ENCODE measurements around the gene TMEM86B. TPM values are rescaled to one million over a fixed set of nuclear protein-coding genes. Genes with fewer than 3 reads are reported as not detected.

The TMEM86B gene
- total RNA-seq, 1 experiment from 2014 or later = 4.8 TPM

DNA sequence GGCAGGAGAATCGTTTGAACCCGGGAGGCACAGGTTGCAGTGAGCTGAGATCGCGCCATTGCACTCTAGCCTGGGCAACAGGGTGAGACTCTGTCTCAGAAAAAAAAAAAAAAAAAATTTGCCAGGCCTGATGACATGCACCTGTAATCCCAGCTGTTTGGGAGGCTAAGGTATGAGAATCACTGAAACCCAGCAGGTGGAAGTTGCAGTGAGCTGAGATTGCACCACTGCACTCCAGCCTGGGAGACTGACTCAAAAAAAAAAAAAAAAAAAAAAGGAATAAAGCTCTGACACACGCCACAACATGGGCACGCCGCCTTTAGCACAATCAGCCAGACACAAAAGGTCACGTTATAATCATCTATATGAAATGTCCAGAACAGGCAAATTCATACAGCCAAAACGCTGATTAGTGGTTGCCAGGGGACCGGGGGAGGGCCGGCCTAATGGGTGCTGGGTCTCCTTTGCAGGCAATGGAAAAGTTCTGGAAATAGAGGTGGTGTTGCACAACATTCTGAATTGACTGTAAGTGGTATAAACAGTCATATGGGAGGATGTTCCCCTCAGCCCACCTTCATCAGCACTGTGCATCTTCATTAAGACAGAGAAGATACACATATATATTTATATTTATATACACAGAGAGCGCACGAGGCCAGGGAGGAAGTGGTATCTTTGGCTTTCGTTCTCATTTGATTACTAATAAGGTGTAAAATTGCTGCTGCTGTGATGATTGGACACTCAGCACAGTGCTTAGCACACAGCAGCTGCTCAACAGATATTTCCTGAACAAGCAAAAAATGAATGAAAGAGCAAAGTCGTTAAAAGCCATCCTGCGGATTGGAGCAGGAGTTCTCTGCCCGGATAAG is 47.5 kb upstream of the TMEM86B start:
- ChIA-PET CTCF (no interaction called here), POLR2A (ENCODE audit: low non-redundant PET) (interaction anchor here (0.6 kb wide), 1 partner anchor 356 kb away, joined by 7 read pairs; no protein-coding TSS in a partner anchor)
- TF ChIP-seq, protein P1, sequence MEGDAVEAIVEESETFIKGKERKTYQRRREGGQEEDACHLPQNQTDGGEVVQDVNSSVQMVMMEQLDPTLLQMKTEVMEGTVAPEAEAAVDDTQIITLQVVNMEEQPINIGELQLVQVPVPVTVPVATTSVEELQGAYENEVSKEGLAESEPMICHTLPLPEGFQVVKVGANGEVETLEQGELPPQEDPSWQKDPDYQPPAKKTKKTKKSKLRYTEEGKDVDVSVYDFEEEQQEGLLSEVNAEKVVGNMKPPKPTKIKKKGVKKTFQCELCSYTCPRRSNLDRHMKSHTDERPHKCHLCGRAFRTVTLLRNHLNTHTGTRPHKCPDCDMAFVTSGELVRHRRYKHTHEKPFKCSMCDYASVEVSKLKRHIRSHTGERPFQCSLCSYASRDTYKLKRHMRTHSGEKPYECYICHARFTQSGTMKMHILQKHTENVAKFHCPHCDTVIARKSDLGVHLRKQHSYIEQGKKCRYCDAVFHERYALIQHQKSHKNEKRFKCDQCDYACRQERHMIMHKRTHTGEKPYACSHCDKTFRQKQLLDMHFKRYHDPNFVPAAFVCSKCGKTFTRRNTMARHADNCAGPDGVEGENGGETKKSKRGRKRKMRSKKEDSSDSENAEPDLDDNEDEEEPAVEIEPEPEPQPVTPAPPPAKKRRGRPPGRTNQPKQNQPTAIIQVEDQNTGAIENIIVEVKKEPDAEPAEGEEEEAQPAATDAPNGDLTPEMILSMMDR (conservative IDR thresholded peaks at IDR 0.05; ENCODE audit: low read depth, low read length) = no peak
- no peak for TF ChIP-seq EZH2 (IDR thresholded peaks at IDR 0.05; ENCODE audit: borderline replicate concordance, low read depth, low read length, poor library complexity, severe bottlenecking)
- no peaks in the 10 kb centered on the region for H3K27me3 ChIP-seq (replicated peaks; ENCODE audit: insufficient read depth, low read depth, low read length, poor library complexity)
- intact Hi-C loops (cut with micrococcal nuclease; ENCODE audit: unreplicated experiment) = no loop called here
- peaks cover 9% of the 10 kb centered on the region for H3K36me3 ChIP-seq (ENCODE audit: insufficient read depth, low read length, poor library complexity, severe bottlenecking)
- no peaks in the 10 kb centered on the region for H3K9me3 ChIP-seq (ENCODE audit: low read depth, low read length, poor library complexity, severe bottlenecking)
- no peak overlapping the region for H3K4me3 ChIP-seq (ENCODE audit: low read depth, low read length, poor library complexity, severe bottlenecking)
- H3K4me1 ChIP-seq (ENCODE audit: insufficient read depth, low read length, poor library complexity, severe bottlenecking) = peaks cover 8% of the 10 kb centered on the region
- no peak for DNase-seq (ENCODE audit: low spot score)
- H3K27ac ChIP-seq (ENCODE audit: low read depth, low read length, poor library complexity, severe bottlenecking) = no peak overlapping the region
- no TSS peak for BruUV-seq (replicated peaks)

DNA sequence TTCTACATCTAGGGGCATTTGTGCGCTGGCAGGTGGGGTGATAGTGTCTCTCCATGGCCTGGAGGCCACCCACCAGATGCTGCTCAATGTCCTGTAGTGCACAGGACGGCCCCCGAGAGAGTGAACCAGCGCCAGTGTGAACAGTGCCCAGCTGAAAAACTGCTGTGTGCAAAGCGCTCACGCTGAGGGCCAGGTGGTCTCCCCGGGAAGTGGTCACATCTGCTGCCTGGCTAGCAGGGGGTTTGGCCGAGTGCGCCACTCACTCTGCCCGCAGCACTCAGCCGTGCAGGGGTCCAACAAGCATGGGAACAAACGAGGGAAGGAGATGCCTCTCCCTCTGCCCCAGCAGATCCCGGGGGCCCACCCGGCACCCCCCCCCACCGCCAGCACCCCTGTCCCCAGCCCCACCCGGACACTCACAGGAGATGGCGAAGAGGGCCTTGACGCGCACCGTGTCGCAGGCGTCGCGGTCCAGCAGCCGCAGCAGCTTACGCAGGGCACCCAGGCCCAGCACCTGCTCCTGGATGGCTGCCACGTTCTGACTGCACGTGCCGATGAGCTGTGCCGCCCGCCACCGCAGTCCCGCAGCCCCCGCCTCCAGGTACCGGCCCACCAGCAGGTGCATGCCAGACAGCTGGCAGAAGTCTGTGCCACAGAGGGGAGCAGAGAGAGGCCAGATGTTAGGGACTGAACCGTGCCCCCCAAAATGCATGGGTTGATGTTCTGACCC is 45.6 kb upstream of the TMEM86B start:
- ChIA-PET POLR2A (ENCODE audit: low non-redundant PET) (no interaction called here), CTCF (no interaction called here)
- BruUV-seq (replicated peaks) = no TSS peak
- no peaks in the 10 kb centered on the region for H3K27me3 ChIP-seq (replicated peaks; ENCODE audit: insufficient read depth, low read depth, low read length, poor library complexity)
- intact Hi-C loops (cut with micrococcal nuclease; ENCODE audit: unreplicated experiment) = no loop called here
- no peak overlapping the region for H3K27ac ChIP-seq (ENCODE audit: low read depth, low read length, poor library complexity, severe bottlenecking)
- no peaks in the 10 kb centered on the region for H3K9me3 ChIP-seq (ENCODE audit: low read depth, low read length, poor library complexity, severe bottlenecking)
- DNase-seq (ENCODE audit: low spot score) = no peak
- no peaks in the 10 kb centered on the region for H3K4me1 ChIP-seq (ENCODE audit: insufficient read depth, low read length, poor library complexity, severe bottlenecking)
- H3K4me3 ChIP-seq (ENCODE audit: low read depth, low read length, poor library complexity, severe bottlenecking) = no peak overlapping the region
- TF ChIP-seq EZH2 (IDR thresholded peaks at IDR 0.05; ENCODE audit: borderline replicate concordance, low read depth, low read length, poor library complexity, severe bottlenecking) = no peak
- TF ChIP-seq, protein P1 (conservative IDR thresholded peaks at IDR 0.05; ENCODE audit: low read depth, low read length) = no peak
- peaks cover 9% of the 10 kb centered on the region for H3K36me3 ChIP-seq (ENCODE audit: insufficient read depth, low read length, poor library complexity, severe bottlenecking)

DNA sequence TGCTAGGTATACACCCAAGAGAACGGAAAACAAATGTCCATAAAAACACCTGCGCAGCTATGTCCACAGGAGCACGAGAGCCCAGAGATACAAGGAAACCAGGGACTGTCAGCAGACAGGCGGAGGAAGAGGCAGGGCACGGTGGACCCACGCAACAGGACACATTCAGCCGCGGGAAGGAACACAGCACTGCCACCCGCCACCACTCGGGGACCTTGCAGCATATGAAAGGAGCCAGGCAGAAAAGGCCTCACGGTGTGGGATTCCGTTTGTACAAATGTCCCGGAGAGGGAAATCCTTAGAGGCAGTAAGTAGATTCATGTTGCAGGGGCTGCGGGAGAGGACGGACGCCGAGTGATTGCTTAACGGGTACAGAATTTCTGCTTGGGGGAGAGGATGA is 43.6 kb upstream of the TMEM86B start:
- intact Hi-C loops (cut with micrococcal nuclease; ENCODE audit: unreplicated experiment) = no loop called here
- ChIA-PET CTCF (interaction anchor here (0.7 kb wide), 1 partner anchor 16 kb away, joined by 4 read pairs; no protein-coding TSS in a partner anchor), POLR2A (ENCODE audit: low non-redundant PET) (no interaction called here)
- Histone ChIP-seq H3K36me3 (ENCODE audit: insufficient read depth, low read length, poor library complexity, severe bottlenecking) (peaks cover 6% of the 10 kb centered on the region), H3K9me3 (ENCODE audit: low read depth, low read length, poor library complexity, severe bottlenecking) (no peaks in the 10 kb centered on the region), H3K4me3 (ENCODE audit: low read depth, low read length, poor library complexity, severe bottlenecking) (no peak overlapping the region), H3K27ac (ENCODE audit: low read depth, low read length, poor library complexity, severe bottlenecking) (no peak overlapping the region), H3K4me1 (ENCODE audit: insufficient read depth, low read length, poor library complexity, severe bottlenecking) (no peaks in the 10 kb centered on the region), H3K27me3 (replicated peaks; ENCODE audit: insufficient read depth, low read depth, low read length, poor library complexity) (no peaks in the 10 kb centered on the region)
- DNase-seq (ENCODE audit: low spot score) = no peak
- BruUV-seq (replicated peaks) = no TSS peak
- TF ChIP-seq EZH2 (IDR thresholded peaks at IDR 0.05; ENCODE audit: borderline replicate concordance, low read depth, low read length, poor library complexity, severe bottlenecking) = no peak
- TF ChIP-seq, protein P1 (conservative IDR thresholded peaks at IDR 0.05; ENCODE audit: low read depth, low read length) = no peak

Measured in A673 (cell line).